Measurements from ENCODE around the gene GALNTL6.

The GALNTL6 gene

GRCh38 chr4:171896426-171896825, 83.2 kb downstream of the GALNTL6 start:
- no peak for TF ChIP-seq CTCF (conservative IDR thresholded peaks at IDR 0.05; ENCODE audit: control insufficient read depth, insufficient read depth, low read depth, low read length)
- H3K4me3 ChIP-seq (ENCODE audit: control insufficient read depth, low read depth, low read length) = no peak overlapping the region
- DNase-seq (ENCODE audit: low read depth) = no peak

GRCh38 chr4:171919314-171919713, 106.1 kb downstream of the GALNTL6 start:
- no peak for TF ChIP-seq CTCF (conservative IDR thresholded peaks at IDR 0.05; ENCODE audit: control insufficient read depth, insufficient read depth, low read depth, low read length)
- no peak overlapping the region for H3K4me3 ChIP-seq (ENCODE audit: control insufficient read depth, low read depth, low read length)
- DNase-seq (ENCODE audit: low read depth) = no peak

GRCh38 chr4:171920901-171921300, 107.7 kb downstream of the GALNTL6 start:
- H3K4me3 ChIP-seq (ENCODE audit: control insufficient read depth, low read depth, low read length) = no peak overlapping the region
- no peak for DNase-seq (ENCODE audit: low read depth)
- no peak for TF ChIP-seq CTCF (conservative IDR thresholded peaks at IDR 0.05; ENCODE audit: control insufficient read depth, insufficient read depth, low read depth, low read length)

- TF ChIP-seq CTCF (conservative IDR thresholded peaks at IDR 0.05; ENCODE audit: control insufficient read depth, insufficient read depth, low read depth, low read length) = no peak
- no peak overlapping the region for H3K4me3 ChIP-seq (ENCODE audit: control insufficient read depth, low read depth, low read length)
- DNase-seq (ENCODE audit: low read depth) = no peak
Observed at GRCh38 chr4:171924746-171925376, 111.7 kb downstream of the GALNTL6 start.

GRCh38 chr4:171928336-171928735, 115.1 kb downstream of the GALNTL6 start:
- DNase-seq (ENCODE audit: low read depth) = no peak
- TF ChIP-seq CTCF (conservative IDR thresholded peaks at IDR 0.05; ENCODE audit: control insufficient read depth, insufficient read depth, low read depth, low read length) = no peak
- no peak overlapping the region for H3K4me3 ChIP-seq (ENCODE audit: control insufficient read depth, low read depth, low read length)

- H3K4me3 ChIP-seq (ENCODE audit: control insufficient read depth, low read depth, low read length) = no peak overlapping the region
- TF ChIP-seq CTCF (conservative IDR thresholded peaks at IDR 0.05; ENCODE audit: control insufficient read depth, insufficient read depth, low read depth, low read length) = no peak
- no peak for DNase-seq (ENCODE audit: low read depth)
Observed at GRCh38 chr4:171929477-171929876, 116.3 kb downstream of the GALNTL6 start.

GRCh38 chr4:171929907-171930306, 116.7 kb downstream of the GALNTL6 start:
- no peak for TF ChIP-seq CTCF (conservative IDR thresholded peaks at IDR 0.05; ENCODE audit: control insufficient read depth, insufficient read depth, low read depth, low read length)
- DNase-seq (ENCODE audit: low read depth) = no peak
- no peak overlapping the region for H3K4me3 ChIP-seq (ENCODE audit: control insufficient read depth, low read depth, low read length)
